DOHH2 (cell line): ENCODE results near the gene SPRR4.

Source experiments
- EZH2phosphoT487 ChIP-seq: fragments of 200-600 bp; sonication (generic); IDR thresholded peaks from 2 replicates; pipeline ENCODE4 v1.6.1; 2017; ENCODE audit warnings: borderline replicate concordance, mild to moderate bottlenecking, antibody characterized with exemption, low read length, moderate library complexity, mixed read lengths
- TF ChIP-seq, protein P1 (sequence below): fragments of 200-600 bp; sonication (generic); IDR thresholded peaks from one replicate; pipeline ENCODE4 v1.5.1; 2014; ENCODE audit warnings: antibody characterized with exemption, mild to moderate bottlenecking, low read depth, low read length; ENCODE audit not compliant: poor library complexity, severe bottlenecking

DNA sequence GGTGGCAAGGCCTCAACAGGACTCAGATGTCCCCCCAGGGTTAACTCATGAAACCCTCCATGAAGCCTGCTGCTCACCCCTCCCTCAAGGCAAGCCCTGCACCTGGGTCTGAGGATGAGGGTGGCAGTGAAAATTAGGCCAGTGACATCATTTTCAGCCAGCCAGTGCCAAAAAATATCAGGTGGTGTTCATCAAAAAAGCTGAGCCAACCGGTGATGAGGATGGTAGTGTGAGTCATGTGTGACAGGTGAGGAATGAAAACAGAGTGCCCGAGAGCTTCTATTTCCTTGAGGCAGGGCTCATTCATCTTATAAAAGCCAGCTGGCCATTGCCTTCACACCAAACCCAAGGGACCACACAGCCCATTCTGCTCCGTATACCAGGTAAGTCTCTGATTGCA, 13.3 kb downstream of the SPRR4 start, which contains the start of gene SPRR1A:
- TF ChIP-seq, protein P1, sequence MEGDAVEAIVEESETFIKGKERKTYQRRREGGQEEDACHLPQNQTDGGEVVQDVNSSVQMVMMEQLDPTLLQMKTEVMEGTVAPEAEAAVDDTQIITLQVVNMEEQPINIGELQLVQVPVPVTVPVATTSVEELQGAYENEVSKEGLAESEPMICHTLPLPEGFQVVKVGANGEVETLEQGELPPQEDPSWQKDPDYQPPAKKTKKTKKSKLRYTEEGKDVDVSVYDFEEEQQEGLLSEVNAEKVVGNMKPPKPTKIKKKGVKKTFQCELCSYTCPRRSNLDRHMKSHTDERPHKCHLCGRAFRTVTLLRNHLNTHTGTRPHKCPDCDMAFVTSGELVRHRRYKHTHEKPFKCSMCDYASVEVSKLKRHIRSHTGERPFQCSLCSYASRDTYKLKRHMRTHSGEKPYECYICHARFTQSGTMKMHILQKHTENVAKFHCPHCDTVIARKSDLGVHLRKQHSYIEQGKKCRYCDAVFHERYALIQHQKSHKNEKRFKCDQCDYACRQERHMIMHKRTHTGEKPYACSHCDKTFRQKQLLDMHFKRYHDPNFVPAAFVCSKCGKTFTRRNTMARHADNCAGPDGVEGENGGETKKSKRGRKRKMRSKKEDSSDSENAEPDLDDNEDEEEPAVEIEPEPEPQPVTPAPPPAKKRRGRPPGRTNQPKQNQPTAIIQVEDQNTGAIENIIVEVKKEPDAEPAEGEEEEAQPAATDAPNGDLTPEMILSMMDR, result no peak
- no peak for TF ChIP-seq EZH2phosphoT487
